ENCODE measurements around the gene PNMA8A. TPM values are rescaled to one million over a fixed set of nuclear protein-coding genes. Genes with fewer than 3 reads are reported as not detected.

PNMA8A gene
- total and polyA plus RNA-seq, 2 donors (not counting 1 experiment from before 2014, with no cell fraction given): not detected

DNA sequence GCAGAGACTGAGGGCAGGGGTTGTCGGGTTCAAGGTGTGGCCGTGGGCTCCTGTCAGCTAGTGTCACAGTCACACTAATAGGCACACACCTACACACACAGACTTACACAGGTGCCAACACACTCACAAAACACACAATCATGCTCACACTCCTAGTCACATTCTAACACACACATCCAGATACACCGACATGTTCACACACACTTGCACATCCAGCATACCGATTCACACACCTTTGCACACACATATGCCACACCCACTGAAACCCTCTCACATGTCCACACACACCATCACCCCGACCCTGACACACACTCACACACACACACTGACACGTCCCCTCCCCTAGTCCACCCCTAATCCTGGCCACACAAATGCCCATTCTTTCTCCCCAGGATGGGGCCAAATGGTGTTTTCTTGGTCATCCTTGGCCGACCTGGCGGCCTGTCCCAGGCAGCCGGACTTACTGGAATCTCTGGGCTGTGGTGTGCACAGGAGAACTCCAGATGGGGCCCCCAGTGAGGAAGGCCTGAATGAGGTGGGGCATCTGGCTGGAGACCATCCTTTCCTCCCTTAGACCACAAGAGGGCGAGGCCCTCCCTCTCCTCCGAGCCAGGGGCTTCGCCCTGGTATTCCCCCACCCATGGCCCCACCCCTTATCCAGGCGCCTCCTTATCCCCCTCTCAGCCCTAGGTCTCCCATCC, 43.4 kb upstream of the PNMA8A start:
- peaks cover 8% of the 10 kb centered on the region for H3K4me1 Mint-ChIP-seq
- peaks cover 0 to 30% (median 1%) of the 10 kb centered on the region in 4 experiments for H3K27me3 ChIP-seq (replicated peaks in 1 of 4; ENCODE audit: control extremely low read depth in 1 of 4, control insufficient read depth in 3 of 4, insufficient read depth in 4 of 4, low read length in 3 of 4)
- DNase-seq: no peak
- peaks cover 30% of the 10 kb centered on the region for H3K27me3 Mint-ChIP-seq
- no peaks in the 10 kb centered on the region for H3K9me3 Mint-ChIP-seq (ENCODE audit: insufficient read depth)
- no peak overlapping the region for H3K4me2 ChIP-seq (replicated peaks; ENCODE audit: low read depth, low read length, poor library complexity, severe bottlenecking)
- POLR2A ChIA-PET: no interaction called here
- H3K4me3 Mint-ChIP-seq: no peak overlapping the region
- no peaks in the 10 kb centered on the region for H3K79me2 ChIP-seq (ENCODE audit: control insufficient read depth, insufficient read depth, low read length)
- no peaks in the 10 kb centered on the region for H3K4me1 ChIP-seq (ENCODE audit: control insufficient read depth in 2 of 2, insufficient read depth in 2 of 2, low read length in 2 of 2)
- CTCF ChIA-PET: interaction anchor here (0.7 to 2.8 kb wide), 9 partner anchors 8 to 234 kb away, joined by 3 to 12 read pairs (median 4); no protein-coding TSS in a partner anchor
- ATAC-seq (ENCODE audit: low read depth): no peak
- H4K20me1 ChIP-seq (ENCODE audit: control insufficient read depth, insufficient read depth, low read length, poor library complexity, severe bottlenecking): no peaks in the 10 kb centered on the region
- H3K27ac Mint-ChIP-seq: no peak overlapping the region
- H3K36me3 ChIP-seq (replicated peaks in 1 of 2; ENCODE audit: control extremely low read depth in 1 of 2, control insufficient read depth in 1 of 2, extremely low read depth in 1 of 2, insufficient read depth in 2 of 2, low read length in 1 of 2): no peaks in the 10 kb centered on the region
- H3K9ac ChIP-seq (ENCODE audit: low read length): no peak overlapping the region
- H3K9me3 ChIP-seq (ENCODE audit: control extremely low read depth in 1 of 3, control insufficient read depth in 2 of 3, insufficient read depth in 1 of 3, low read length in 2 of 3): peaks cover 0 to 5% (median 0%) of the 10 kb centered on the region in 3 donors
- TF ChIP-seq EZH2 (IDR thresholded peaks at IDR 0.05; ENCODE audit: borderline replicate concordance, insufficient read depth, low read depth, low read length, poor library complexity, severe bottlenecking): no peak
- TF ChIP-seq, protein P1, sequence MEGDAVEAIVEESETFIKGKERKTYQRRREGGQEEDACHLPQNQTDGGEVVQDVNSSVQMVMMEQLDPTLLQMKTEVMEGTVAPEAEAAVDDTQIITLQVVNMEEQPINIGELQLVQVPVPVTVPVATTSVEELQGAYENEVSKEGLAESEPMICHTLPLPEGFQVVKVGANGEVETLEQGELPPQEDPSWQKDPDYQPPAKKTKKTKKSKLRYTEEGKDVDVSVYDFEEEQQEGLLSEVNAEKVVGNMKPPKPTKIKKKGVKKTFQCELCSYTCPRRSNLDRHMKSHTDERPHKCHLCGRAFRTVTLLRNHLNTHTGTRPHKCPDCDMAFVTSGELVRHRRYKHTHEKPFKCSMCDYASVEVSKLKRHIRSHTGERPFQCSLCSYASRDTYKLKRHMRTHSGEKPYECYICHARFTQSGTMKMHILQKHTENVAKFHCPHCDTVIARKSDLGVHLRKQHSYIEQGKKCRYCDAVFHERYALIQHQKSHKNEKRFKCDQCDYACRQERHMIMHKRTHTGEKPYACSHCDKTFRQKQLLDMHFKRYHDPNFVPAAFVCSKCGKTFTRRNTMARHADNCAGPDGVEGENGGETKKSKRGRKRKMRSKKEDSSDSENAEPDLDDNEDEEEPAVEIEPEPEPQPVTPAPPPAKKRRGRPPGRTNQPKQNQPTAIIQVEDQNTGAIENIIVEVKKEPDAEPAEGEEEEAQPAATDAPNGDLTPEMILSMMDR (IDR thresholded peaks at IDR 0.05): no peak
- intact Hi-C loops (cut with micrococcal nuclease): no loop called here
- H3K27ac ChIP-seq (ENCODE audit: low read length in 2 of 2): no peak overlapping the region
- 69% methylated on average over 10 of the region's 13 CpGs for WGBS (ENCODE audit: insufficient coverage)
- no peak overlapping the region for H3K4me3 ChIP-seq (ENCODE audit: control extremely low read depth in 1 of 5, extremely low read depth in 1 of 5, insufficient read depth in 1 of 5, low read depth in 2 of 5, low read length in 4 of 5)
- no peak overlapping the region for H2AFZ ChIP-seq (ENCODE audit: insufficient read depth, low read depth, low read length, poor library complexity, severe bottlenecking)

All from B cell (primary cell).